SK-N-SH treated with all-trans-retinoic acid at 6 μM for 48 hours (cell line): ENCODE results near the gene LIPN.

Experiments used
- ARNTL ChIP-seq: fragments of 450-650 bp; formaldehyde crosslinking; IDR thresholded peaks from 2 replicates; pipeline ENCODE4 v1.5.0; 2020; ENCODE audit warnings: low read depth, mild to moderate bottlenecking, moderate library complexity, borderline replicate concordance
- CSDC2 ChIP-seq: fragments of 250-450 bp; sonication (Bioruptor Pico); IDR thresholded peaks from 2 replicates; pipeline ENCODE4 v1.5.0; 2020; ENCODE audit warnings: mild to moderate bottlenecking, moderate library complexity
- ZFP3 ChIP-seq: fragments of 250-450 bp; sonication (Bioruptor Pico); IDR thresholded peaks from 2 replicates; pipeline ENCODE4 v1.5.0; 2020; ENCODE audit warnings: mild to moderate bottlenecking, moderate library complexity
- TF ChIP-seq, protein P1 (sequence below): fragments of 250-450 bp; sonication (Bioruptor Pico); IDR thresholded peaks from 2 replicates; pipeline ENCODE4 v1.8.0; 2020; ENCODE audit warnings: mild to moderate bottlenecking, moderate library complexity, borderline replicate concordance
- TF ChIP-seq, protein P2 (sequence below): fragments of 250-450 bp; sonication (Bioruptor Pico); IDR thresholded peaks from 2 replicates; pipeline ENCODE4 v1.8.0; 2021; ENCODE audit warnings: low read depth, mild to moderate bottlenecking, moderate library complexity, borderline replicate concordance

DNA sequence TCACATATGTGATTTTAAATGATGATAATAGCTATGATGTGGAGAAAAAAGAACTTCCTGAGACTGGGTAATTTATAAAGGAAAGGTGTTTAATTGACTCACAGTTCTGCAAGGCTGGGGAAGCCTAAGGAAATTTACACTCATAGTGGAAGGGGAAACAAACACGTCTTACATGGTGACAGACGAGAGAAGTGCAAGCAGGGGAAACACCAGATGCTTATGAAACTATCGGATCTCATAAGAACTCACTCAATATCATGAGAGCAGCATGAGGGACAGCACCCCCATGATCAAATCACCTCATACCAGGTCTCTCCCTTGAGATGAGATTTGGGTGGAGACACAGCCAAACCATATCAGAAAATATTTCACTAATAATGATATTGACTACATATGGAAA is 4.1 kb upstream of the LIPN start:
- TF ChIP-seq CSDC2 (CRISPR knock-in tag), result no peak
- TF ChIP-seq, protein P1, sequence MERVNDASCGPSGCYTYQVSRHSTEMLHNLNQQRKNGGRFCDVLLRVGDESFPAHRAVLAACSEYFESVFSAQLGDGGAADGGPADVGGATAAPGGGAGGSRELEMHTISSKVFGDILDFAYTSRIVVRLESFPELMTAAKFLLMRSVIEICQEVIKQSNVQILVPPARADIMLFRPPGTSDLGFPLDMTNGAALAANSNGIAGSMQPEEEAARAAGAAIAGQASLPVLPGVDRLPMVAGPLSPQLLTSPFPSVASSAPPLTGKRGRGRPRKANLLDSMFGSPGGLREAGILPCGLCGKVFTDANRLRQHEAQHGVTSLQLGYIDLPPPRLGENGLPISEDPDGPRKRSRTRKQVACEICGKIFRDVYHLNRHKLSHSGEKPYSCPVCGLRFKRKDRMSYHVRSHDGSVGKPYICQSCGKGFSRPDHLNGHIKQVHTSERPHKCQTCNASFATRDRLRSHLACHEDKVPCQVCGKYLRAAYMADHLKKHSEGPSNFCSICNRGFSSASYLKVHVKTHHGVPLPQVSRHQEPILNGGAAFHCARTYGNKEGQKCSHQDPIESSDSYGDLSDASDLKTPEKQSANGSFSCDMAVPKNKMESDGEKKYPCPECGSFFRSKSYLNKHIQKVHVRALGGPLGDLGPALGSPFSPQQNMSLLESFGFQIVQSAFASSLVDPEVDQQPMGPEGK (CRISPR knock-in tag), result no peak
- TF ChIP-seq ARNTL (CRISPR knock-in tag), result no peak
- no peak for TF ChIP-seq ZFP3 (CRISPR knock-in tag)
- TF ChIP-seq, protein P2, sequence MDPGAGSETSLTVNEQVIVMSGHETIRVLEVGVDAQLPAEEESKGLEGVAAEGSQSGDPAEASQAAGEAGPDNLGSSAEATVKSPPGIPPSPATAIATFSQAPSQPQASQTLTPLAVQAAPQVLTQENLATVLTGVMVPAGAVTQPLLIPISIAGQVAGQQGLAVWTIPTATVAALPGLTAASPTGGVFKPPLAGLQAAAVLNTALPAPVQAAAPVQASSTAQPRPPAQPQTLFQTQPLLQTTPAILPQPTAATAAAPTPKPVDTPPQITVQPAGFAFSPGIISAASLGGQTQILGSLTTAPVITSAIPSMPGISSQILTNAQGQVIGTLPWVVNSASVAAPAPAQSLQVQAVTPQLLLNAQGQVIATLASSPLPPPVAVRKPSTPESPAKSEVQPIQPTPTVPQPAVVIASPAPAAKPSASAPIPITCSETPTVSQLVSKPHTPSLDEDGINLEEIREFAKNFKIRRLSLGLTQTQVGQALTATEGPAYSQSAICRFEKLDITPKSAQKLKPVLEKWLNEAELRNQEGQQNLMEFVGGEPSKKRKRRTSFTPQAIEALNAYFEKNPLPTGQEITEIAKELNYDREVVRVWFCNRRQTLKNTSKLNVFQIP (CRISPR knock-in tag), result no peak
